HepG2 (cell line): ENCODE results near the gene SRP9. TPM values are rescaled to one million over a fixed set of nuclear protein-coding genes. Genes with fewer than 3 reads are reported as not detected.

ENCODE experiments used
- CAMTA2 ChIP-seq: sonication (generic); formaldehyde crosslinking; IDR thresholded peaks from 2 replicates; pipeline ENCODE4 v1.4.0; 2020; ENCODE audit warnings: mild to moderate bottlenecking, missing genetic modification reagents, borderline replicate concordance
- CEBPZ ChIP-seq: IDR thresholded peaks from 2 replicates; pipeline ENCODE4 v1.6.1; 2012; ENCODE audit warnings: low read length, improper control_type of control experiment
- DPF2 ChIP-seq: sonication (generic); formaldehyde crosslinking; IDR thresholded peaks from 2 replicates; pipeline ENCODE4 v1.4.0; 2020; ENCODE audit warnings: mild to moderate bottlenecking, low read depth, missing genetic modification reagents, borderline replicate concordance
- HMGA1 ChIP-seq: sonication (generic); formaldehyde crosslinking; conservative IDR thresholded peaks from 2 replicates; pipeline ENCODE4 v1.4.0; 2020; ENCODE audit warnings: missing genetic modification reagents
- HNF1A ChIP-seq, 2 experiments: sonication (generic) in 1 of 2; formaldehyde crosslinking in 1 of 2; IDR thresholded peaks; 2 replicates each; pipeline versions ENCODE4 v1.4.0 to v1.6.1; 2016 to 2020; ENCODE audit warnings: borderline replicate concordance in 1 of 2, low read depth in 1 of 2, mild to moderate bottlenecking in 1 of 2, missing genetic modification reagents in 1 of 2
- NCOA1 ChIP-seq: sonication (generic); formaldehyde crosslinking; IDR thresholded peaks from 2 replicates; pipeline ENCODE4 v1.9.0; 2021; ENCODE audit warnings: missing genetic modification reagents
- PRMT3 ChIP-seq: sonication (generic); formaldehyde crosslinking; IDR thresholded peaks from 2 replicates; pipeline ENCODE4 v1.8.1; 2022; ENCODE audit warnings: low read depth, mild to moderate bottlenecking, moderate library complexity, missing genetic modification reagents, borderline replicate concordance
- YEATS2 ChIP-seq: sonication (generic); formaldehyde crosslinking; IDR thresholded peaks from 2 replicates; pipeline ENCODE4 v1.4.0; 2020; ENCODE audit warnings: missing genetic modification reagents, borderline replicate concordance
- polyA plus RNA-seq, 8 experiments: library from polyadenylated mRNA; depleted of rRNA in 3 of 8; stranded (reverse) in 7 of 8; unstranded in 1 of 8; fragments of >200 nt; fragmentation: Illumina TruSeq in 4 of 8; extraction: Trizol in 4 of 8; gene quantifications; 2 replicates each; pipeline versions ENCODE4 v1.2.1 to v1.2.3, GENCODE V29; 2011 to 2016; ENCODE audit warnings: low read depth in 4 of 8, missing spikeins in 1 of 8, mixed read lengths in 1 of 8; ENCODE audit not compliant: insufficient read depth in 1 of 8
- total RNA-seq, 5 experiments: library from RNA; depleted of rRNA; stranded (reverse); fragments of >200 nt; fragmentation: Illumina TruSeq; extraction: Trizol; gene quantifications; 2 replicates each; pipeline ENCODE4 v1.2.3, GENCODE V29; 2016; ENCODE audit warnings: low read depth in 1 of 5
- TF ChIP-seq, protein P1 (sequence below): sonication (generic); formaldehyde crosslinking; IDR thresholded peaks from 2 replicates; pipeline ENCODE4 v1.5.1; 2020; ENCODE audit warnings: mild to moderate bottlenecking, missing genetic modification reagents, borderline replicate concordance
- TF ChIP-seq, protein P2 (sequence below): sonication (generic); formaldehyde crosslinking; IDR thresholded peaks from 2 replicates; pipeline ENCODE4 v1.8.1; 2023; ENCODE audit warnings: missing genetic modification reagents, inconsistent platforms, borderline replicate concordance
- TF ChIP-seq, protein P3 (sequence below): IDR thresholded peaks from 2 replicates; pipeline ENCODE4 v1.6.1; 2018; ENCODE audit warnings: missing genetic modification reagents

SRP9 gene
- total and polyA plus RNA-seq, 2 of the 13 experiments (the other 11 are each of a cell fraction or from before 2014, with no cell fraction given), result 251 to 307 TPM

GRCh38 chr1:225809842-225810578, 32.4 kb downstream of the SRP9 start, which contains the start of gene EPHX1 (continued):
- TF ChIP-seq CEBPZ, result no peak
- TF ChIP-seq, protein P1, sequence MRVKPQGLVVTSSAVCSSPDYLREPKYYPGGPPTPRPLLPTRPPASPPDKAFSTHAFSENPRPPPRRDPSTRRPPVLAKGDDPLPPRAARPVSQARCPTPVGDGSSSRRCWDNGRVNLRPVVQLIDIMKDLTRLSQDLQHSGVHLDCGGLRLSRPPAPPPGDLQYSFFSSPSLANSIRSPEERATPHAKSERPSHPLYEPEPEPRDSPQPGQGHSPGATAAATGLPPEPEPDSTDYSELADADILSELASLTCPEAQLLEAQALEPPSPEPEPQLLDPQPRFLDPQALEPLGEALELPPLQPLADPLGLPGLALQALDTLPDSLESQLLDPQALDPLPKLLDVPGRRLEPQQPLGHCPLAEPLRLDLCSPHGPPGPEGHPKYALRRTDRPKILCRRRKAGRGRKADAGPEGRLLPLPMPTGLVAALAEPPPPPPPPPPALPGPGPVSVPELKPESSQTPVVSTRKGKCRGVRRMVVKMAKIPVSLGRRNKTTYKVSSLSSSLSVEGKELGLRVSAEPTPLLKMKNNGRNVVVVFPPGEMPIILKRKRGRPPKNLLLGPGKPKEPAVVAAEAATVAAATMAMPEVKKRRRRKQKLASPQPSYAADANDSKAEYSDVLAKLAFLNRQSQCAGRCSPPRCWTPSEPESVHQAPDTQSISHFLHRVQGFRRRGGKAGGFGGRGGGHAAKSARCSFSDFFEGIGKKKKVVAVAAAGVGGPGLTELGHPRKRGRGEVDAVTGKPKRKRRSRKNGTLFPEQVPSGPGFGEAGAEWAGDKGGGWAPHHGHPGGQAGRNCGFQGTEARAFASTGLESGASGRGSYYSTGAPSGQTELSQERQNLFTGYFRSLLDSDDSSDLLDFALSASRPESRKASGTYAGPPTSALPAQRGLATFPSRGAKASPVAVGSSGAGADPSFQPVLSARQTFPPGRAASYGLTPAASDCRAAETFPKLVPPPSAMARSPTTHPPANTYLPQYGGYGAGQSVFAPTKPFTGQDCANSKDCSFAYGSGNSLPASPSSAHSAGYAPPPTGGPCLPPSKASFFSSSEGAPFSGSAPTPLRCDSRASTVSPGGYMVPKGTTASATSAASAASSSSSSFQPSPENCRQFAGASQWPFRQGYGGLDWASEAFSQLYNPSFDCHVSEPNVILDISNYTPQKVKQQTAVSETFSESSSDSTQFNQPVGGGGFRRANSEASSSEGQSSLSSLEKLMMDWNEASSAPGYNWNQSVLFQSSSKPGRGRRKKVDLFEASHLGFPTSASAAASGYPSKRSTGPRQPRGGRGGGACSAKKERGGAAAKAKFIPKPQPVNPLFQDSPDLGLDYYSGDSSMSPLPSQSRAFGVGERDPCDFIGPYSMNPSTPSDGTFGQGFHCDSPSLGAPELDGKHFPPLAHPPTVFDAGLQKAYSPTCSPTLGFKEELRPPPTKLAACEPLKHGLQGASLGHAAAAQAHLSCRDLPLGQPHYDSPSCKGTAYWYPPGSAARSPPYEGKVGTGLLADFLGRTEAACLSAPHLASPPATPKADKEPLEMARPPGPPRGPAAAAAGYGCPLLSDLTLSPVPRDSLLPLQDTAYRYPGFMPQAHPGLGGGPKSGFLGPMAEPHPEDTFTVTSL, result no peak
- TF ChIP-seq, protein P2, sequence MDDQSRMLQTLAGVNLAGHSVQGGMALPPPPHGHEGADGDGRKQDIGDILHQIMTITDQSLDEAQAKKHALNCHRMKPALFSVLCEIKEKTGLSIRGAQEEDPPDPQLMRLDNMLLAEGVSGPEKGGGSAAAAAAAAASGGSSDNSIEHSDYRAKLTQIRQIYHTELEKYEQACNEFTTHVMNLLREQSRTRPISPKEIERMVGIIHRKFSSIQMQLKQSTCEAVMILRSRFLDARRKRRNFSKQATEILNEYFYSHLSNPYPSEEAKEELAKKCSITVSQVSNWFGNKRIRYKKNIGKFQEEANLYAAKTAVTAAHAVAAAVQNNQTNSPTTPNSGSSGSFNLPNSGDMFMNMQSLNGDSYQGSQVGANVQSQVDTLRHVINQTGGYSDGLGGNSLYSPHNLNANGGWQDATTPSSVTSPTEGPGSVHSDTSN (CRISPR knock-in tag), result no peak
- TF ChIP-seq, protein P3, sequence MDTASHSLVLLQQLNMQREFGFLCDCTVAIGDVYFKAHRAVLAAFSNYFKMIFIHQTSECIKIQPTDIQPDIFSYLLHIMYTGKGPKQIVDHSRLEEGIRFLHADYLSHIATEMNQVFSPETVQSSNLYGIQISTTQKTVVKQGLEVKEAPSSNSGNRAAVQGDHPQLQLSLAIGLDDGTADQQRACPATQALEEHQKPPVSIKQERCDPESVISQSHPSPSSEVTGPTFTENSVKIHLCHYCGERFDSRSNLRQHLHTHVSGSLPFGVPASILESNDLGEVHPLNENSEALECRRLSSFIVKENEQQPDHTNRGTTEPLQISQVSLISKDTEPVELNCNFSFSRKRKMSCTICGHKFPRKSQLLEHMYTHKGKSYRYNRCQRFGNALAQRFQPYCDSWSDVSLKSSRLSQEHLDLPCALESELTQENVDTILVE, result no peak
- no peak; the same call in 1 of the 2 replicates for TF ChIP-seq PRMT3
- TF ChIP-seq YEATS2 (CRISPR knock-in tag), result no peak; the same call in 1 of the 2 replicates
- no peak for TF ChIP-seq HMGA1 (CRISPR knock-in tag)
- TF ChIP-seq DPF2 (CRISPR knock-in tag), result no peak
- TF ChIP-seq HNF1A (IDR thresholded peaks at IDR 0.05; ENCODE audit: low read depth), result no peak
- TF ChIP-seq HNF1A (CRISPR knock-in tag; IDR thresholded peaks at IDR 0.05; ENCODE audit: borderline replicate concordance), result no peak
- no peak for TF ChIP-seq CAMTA2 (CRISPR knock-in tag)
- no peak for TF ChIP-seq NCOA1 (CRISPR knock-in tag)
